ENCODE measurements around the gene NUMBL. TPM values are rescaled to one million over a fixed set of nuclear protein-coding genes. Genes with fewer than 3 reads are reported as not detected.
"Not testable (repeated sequence)": the region's sequence is repeated elsewhere in the genome, so short reads cannot be mapped to it uniquely, and the experiment has no call there.

NUMBL gene
- total RNA-seq, 1 experiment from 2014 or later = 38.4 TPM

- TF ChIP-seq EZH2 (IDR thresholded peaks at IDR 0.05; ENCODE audit: borderline replicate concordance, low read depth, low read length, poor library complexity, severe bottlenecking) = no peak
- TF ChIP-seq, protein P1, sequence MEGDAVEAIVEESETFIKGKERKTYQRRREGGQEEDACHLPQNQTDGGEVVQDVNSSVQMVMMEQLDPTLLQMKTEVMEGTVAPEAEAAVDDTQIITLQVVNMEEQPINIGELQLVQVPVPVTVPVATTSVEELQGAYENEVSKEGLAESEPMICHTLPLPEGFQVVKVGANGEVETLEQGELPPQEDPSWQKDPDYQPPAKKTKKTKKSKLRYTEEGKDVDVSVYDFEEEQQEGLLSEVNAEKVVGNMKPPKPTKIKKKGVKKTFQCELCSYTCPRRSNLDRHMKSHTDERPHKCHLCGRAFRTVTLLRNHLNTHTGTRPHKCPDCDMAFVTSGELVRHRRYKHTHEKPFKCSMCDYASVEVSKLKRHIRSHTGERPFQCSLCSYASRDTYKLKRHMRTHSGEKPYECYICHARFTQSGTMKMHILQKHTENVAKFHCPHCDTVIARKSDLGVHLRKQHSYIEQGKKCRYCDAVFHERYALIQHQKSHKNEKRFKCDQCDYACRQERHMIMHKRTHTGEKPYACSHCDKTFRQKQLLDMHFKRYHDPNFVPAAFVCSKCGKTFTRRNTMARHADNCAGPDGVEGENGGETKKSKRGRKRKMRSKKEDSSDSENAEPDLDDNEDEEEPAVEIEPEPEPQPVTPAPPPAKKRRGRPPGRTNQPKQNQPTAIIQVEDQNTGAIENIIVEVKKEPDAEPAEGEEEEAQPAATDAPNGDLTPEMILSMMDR (conservative IDR thresholded peaks at IDR 0.05; ENCODE audit: low read depth, low read length) = no peak
- ChIA-PET POLR2A (ENCODE audit: low non-redundant PET) (no interaction called here), CTCF (no interaction called here)
- Histone ChIP-seq H3K4me1 (ENCODE audit: insufficient read depth, low read length, poor library complexity, severe bottlenecking) (peaks cover 4% of the 10 kb centered on the region), H3K27ac (ENCODE audit: low read depth, low read length, poor library complexity, severe bottlenecking) (no peak overlapping the region), H3K9me3 (ENCODE audit: low read depth, low read length, poor library complexity, severe bottlenecking) (no peaks in the 10 kb centered on the region), H3K36me3 (ENCODE audit: insufficient read depth, low read length, poor library complexity, severe bottlenecking) (no peaks in the 10 kb centered on the region), H3K27me3 (replicated peaks; ENCODE audit: insufficient read depth, low read depth, low read length, poor library complexity) (no peaks in the 10 kb centered on the region), H3K4me3 (ENCODE audit: low read depth, low read length, poor library complexity, severe bottlenecking) (no peak overlapping the region)
- intact Hi-C loops (cut with micrococcal nuclease; ENCODE audit: unreplicated experiment) = no loop called here
- BruUV-seq (replicated peaks) = no TSS peak
- DNase-seq (ENCODE audit: low spot score) = no peak
Observed at GRCh38 chr19:40650749-40651305, 39.6 kb downstream of the NUMBL start.

- intact Hi-C loops (cut with micrococcal nuclease; ENCODE audit: unreplicated experiment); BruUV-seq (replicated peaks); H3K4me1 ChIP-seq (ENCODE audit: insufficient read depth, low read length, poor library complexity, severe bottlenecking); H3K27me3 ChIP-seq (replicated peaks; ENCODE audit: insufficient read depth, low read depth, low read length, poor library complexity); POLR2A ChIA-PET (ENCODE audit: low non-redundant PET); H3K4me3 ChIP-seq (ENCODE audit: low read depth, low read length, poor library complexity, severe bottlenecking); DNase-seq (ENCODE audit: low spot score); CTCF ChIA-PET; H3K27ac ChIP-seq (ENCODE audit: low read depth, low read length, poor library complexity, severe bottlenecking); H3K9me3 ChIP-seq (ENCODE audit: low read depth, low read length, poor library complexity, severe bottlenecking); H3K36me3 ChIP-seq (ENCODE audit: insufficient read depth, low read length, poor library complexity, severe bottlenecking): not testable (repeated sequence)
Observed at GRCh38 chr19:40649903-40650675, 40.4 kb downstream of the NUMBL start.

GRCh38 chr19:40646743-40647254 is 43.7 kb downstream of the NUMBL start:
- CTCF ChIA-PET = interaction anchor here (1.2 to 1.5 kb wide), 2 partner anchors 12 to 160 kb away, joined by 3 to 14 read pairs; no protein-coding TSS in a partner anchor

More at GRCh38 chr19:40646743-40647254, 43.7 kb downstream of the NUMBL start:
- Histone ChIP-seq H3K36me3 (ENCODE audit: insufficient read depth, low read length, poor library complexity, severe bottlenecking) (no peaks in the 10 kb centered on the region), H3K9me3 (ENCODE audit: low read depth, low read length, poor library complexity, severe bottlenecking) (no peaks in the 10 kb centered on the region), H3K27ac (ENCODE audit: low read depth, low read length, poor library complexity, severe bottlenecking) (no peak overlapping the region), H3K4me3 (ENCODE audit: low read depth, low read length, poor library complexity, severe bottlenecking) (no peak overlapping the region), H3K27me3 (replicated peaks; ENCODE audit: insufficient read depth, low read depth, low read length, poor library complexity) (no peaks in the 10 kb centered on the region), H3K4me1 (ENCODE audit: insufficient read depth, low read length, poor library complexity, severe bottlenecking) (peaks cover 8% of the 10 kb centered on the region)
- TF ChIP-seq, protein P1 (conservative IDR thresholded peaks at IDR 0.05; ENCODE audit: low read depth, low read length) = no peak
- no peak for TF ChIP-seq EZH2 (IDR thresholded peaks at IDR 0.05; ENCODE audit: borderline replicate concordance, low read depth, low read length, poor library complexity, severe bottlenecking)
- POLR2A ChIA-PET (ENCODE audit: low non-redundant PET) = no interaction called here
- BruUV-seq (replicated peaks) = no TSS peak
- intact Hi-C loops (cut with micrococcal nuclease; ENCODE audit: unreplicated experiment) = no loop called here
- no peak for DNase-seq (ENCODE audit: low spot score)
